ENCODE data around the gene TANC1. TPM values are rescaled to one million over a fixed set of nuclear protein-coding genes. Genes with fewer than 3 reads are reported as not detected.

Gene TANC1
- total RNA-seq, 4 donors from 2014 or later, result 27.1 to 57.4 (median 55.1) TPM

DNA sequence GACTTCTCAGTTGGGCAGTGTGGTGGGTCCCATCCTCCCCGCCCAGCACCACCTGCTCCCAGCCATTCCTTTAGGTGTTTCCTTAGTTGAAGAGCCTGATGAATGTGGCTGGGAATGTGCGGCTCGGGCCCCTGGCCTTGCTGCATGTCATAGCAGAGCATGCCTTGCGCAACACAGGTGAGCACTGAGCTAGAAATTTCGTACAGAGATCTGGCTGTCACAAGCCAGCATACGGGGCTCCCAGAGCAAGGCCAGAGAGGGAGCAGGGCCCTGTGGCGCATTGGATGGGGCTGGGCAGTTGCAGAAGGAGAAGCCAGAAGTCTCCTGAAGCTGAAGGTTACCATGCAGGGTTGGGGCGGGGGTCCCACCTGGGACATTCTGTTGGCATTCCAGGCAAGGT, 188.4 kb downstream of the TANC1 start:
- no peak overlapping the region for H3K4me3 ChIP-seq
- peaks cover 0 to 43% (median 2%) of the 10 kb centered on the region in 4 donors for H3K4me1 ChIP-seq
- no peak for TF ChIP-seq POLR2A (IDR thresholded peaks at IDR 0.05)
- TF ChIP-seq, protein P1, sequence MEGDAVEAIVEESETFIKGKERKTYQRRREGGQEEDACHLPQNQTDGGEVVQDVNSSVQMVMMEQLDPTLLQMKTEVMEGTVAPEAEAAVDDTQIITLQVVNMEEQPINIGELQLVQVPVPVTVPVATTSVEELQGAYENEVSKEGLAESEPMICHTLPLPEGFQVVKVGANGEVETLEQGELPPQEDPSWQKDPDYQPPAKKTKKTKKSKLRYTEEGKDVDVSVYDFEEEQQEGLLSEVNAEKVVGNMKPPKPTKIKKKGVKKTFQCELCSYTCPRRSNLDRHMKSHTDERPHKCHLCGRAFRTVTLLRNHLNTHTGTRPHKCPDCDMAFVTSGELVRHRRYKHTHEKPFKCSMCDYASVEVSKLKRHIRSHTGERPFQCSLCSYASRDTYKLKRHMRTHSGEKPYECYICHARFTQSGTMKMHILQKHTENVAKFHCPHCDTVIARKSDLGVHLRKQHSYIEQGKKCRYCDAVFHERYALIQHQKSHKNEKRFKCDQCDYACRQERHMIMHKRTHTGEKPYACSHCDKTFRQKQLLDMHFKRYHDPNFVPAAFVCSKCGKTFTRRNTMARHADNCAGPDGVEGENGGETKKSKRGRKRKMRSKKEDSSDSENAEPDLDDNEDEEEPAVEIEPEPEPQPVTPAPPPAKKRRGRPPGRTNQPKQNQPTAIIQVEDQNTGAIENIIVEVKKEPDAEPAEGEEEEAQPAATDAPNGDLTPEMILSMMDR (IDR thresholded peaks at IDR 0.05), result no peak
- no peak for DNase-seq
- H3K9me3 ChIP-seq, result no peaks in the 10 kb centered on the region
- H3K27ac ChIP-seq, result peak overlapping the region in 1 of 4 donors; percentile 28
- H3K27me3 ChIP-seq, result no peaks in the 10 kb centered on the region
- H3K36me3 ChIP-seq, result no peaks in the 10 kb centered on the region

DNA sequence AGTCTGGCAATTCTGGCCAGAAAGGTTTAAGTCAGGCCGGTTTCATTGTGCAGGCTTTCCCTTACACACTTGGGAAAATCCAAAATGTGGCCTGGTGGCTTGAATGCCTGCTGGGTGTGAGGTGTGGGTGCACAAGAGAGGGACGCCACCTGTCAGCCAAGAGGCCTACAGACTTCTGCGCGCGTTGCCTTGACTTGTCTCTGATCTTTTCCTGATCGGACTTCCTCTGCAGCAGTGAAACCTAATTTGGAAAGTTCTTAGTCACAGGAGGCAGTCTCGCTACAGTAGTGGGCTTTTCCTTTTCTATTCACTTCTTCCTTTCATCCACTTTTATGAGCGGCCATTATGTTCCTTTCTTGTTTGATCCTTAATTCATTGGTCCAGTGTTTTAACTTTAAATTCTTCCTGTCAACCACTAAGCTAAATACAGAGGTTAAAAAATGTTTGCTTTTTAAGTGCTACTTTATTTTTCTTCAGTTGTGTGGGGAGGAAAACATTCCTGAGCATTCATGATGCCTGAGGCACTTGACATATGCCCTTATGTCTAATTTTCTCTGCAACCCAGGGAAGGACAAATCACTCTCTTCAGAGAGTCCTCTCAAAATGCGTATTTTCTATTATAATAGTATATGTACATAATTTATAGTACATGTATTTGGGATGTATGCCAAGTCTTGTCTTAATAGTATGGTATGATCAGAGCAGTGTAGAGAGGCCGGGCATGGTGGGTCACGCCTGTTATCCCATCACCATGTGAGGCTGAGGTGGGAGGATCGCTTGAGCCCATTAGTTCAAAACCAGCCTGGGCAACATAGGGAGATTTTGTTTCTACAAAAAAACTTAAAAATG, 189.1 kb downstream of the TANC1 start:
- no peak for TF ChIP-seq POLR2A (IDR thresholded peaks at IDR 0.05)
- TF ChIP-seq, protein P1 (IDR thresholded peaks at IDR 0.05), result no peak
- peaks cover 0 to 35% (median 2%) of the 10 kb centered on the region in 4 donors for H3K4me1 ChIP-seq

DNA sequence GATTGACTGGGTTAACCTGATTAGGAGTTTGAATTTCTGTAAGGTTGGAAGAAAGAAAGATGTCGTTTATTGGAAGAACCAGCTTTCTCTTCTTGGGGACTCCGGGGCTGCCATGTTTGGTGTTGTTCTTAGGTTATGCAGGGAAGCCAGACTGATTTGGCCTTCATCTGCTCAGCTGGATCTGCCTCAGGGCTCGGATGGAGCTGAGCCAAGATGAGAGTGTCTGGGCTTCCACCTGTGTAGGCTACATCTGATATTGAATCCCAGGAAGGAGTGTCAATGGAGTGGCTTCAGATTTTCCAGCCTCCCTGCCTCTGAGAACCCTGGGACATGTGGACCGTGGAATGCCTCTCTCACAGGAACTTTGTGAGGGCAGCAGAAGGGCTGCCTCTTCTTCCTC, 192.0 kb downstream of the TANC1 start:
- Histone ChIP-seq H3K9me3 (no peaks in the 10 kb centered on the region), H3K27me3 (no peaks in the 10 kb centered on the region), H3K36me3 (no peaks in the 10 kb centered on the region), H3K27ac (no peak overlapping the region), H3K4me1 (peaks cover 0 to 11% (median 0%) of the 10 kb centered on the region in 4 donors), H3K4me3 (no peak overlapping the region)
- no peak for DNase-seq
- TF ChIP-seq POLR2A (IDR thresholded peaks at IDR 0.05), result no peak
- TF ChIP-seq, protein P1 (IDR thresholded peaks at IDR 0.05), result no peak

More for the DNA sequence above, 189.1 kb downstream of the TANC1 start:
- no peaks in the 10 kb centered on the region for H3K27me3 ChIP-seq
- no peaks in the 10 kb centered on the region for H3K9me3 ChIP-seq
- no peak for DNase-seq
- peak overlapping the region in 1 of 4 donors; percentile 28 for H3K27ac ChIP-seq
- H3K4me3 ChIP-seq, result no peak overlapping the region
- H3K36me3 ChIP-seq, result no peaks in the 10 kb centered on the region

DNA sequence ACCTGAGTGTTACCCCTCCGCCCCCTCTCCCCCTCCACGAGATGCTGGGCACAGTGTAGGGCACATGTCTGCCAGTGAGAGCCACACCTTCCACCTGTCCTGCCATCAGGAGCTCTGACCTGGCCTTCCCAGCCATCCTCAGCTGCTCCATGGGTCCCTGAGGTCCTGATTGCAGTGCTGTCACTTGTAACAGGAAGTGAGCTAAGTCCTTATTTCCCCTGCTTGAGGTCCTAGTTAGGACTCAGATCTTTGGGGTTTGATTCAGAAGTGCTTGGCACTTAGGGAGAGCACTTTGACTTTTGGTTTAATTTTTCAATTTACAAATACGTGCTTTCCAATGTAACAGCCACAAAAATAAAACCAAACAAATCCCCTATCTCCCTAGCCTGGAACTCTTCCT, 192.5 kb downstream of the TANC1 start:
- H3K27me3 ChIP-seq, result no peaks in the 10 kb centered on the region
- DNase-seq, result no peak
- H3K27ac ChIP-seq, result no peak overlapping the region
- no peaks in the 10 kb centered on the region for H3K9me3 ChIP-seq
- peaks cover 0 to 8% (median 0%) of the 10 kb centered on the region in 4 donors for H3K4me1 ChIP-seq
- H3K4me3 ChIP-seq, result no peak overlapping the region
- TF ChIP-seq POLR2A (IDR thresholded peaks at IDR 0.05), result no peak
- TF ChIP-seq, protein P1 (IDR thresholded peaks at IDR 0.05), result no peak
- H3K36me3 ChIP-seq, result no peaks in the 10 kb centered on the region

DNA sequence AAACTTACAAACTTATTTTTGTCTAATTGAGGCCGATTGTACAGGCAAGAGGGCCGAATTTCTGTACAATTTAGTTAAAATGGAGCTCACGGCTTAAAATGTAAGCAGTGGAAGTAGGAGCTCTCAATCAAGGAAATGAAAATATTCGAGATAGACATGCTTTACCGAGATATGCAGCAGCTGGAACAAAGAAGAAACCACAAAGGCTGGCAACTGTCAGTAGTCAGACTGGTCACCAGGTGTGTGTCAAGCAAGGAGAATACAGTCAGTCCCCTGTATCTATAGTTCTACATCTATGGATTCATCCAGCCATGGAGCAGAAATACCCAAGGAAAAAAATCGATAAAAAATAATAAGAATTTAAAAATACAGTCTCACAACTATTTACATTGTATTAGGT, 195.5 kb downstream of the TANC1 start:
- TF ChIP-seq, protein P1 (IDR thresholded peaks at IDR 0.05), result no peak
- no peak for TF ChIP-seq POLR2A (IDR thresholded peaks at IDR 0.05)
- no peaks in the 10 kb centered on the region for H3K9me3 ChIP-seq
- H3K36me3 ChIP-seq, result no peaks in the 10 kb centered on the region
- no peaks in the 10 kb centered on the region for H3K27me3 ChIP-seq
- no peak overlapping the region for H3K27ac ChIP-seq
- no peak for DNase-seq
- H3K4me3 ChIP-seq, result no peak overlapping the region
- no peaks in the 10 kb centered on the region for H3K4me1 ChIP-seq
